H9 (cell line): Measurements from ENCODE around the gene CD84. TPM values are rescaled to one million over a fixed set of nuclear protein-coding genes. Genes with fewer than 3 reads are reported as not detected.

Experiments
- DNase-seq: peaks from one replicate; pipeline ENCODE4 v3.0.0-alpha.2; 2017
- H2AFZ ChIP-seq: one replicate; pipeline ENCODE4 v1.6.1; 2013; ENCODE audit warnings: mild to moderate bottlenecking, low read length, control low read depth, moderate library complexity
- H2AK5ac ChIP-seq: 2 replicates; pipeline ENCODE4 v1.6.1; 2013; ENCODE audit warnings: low read length, control low read depth, mixed read lengths; ENCODE audit not compliant: insufficient read length
- H2BK120ac ChIP-seq: one replicate; pipeline ENCODE4 v1.6.1; 2013; ENCODE audit warnings: low read depth, mild to moderate bottlenecking, low read length, control low read depth, inconsistent platforms; ENCODE audit not compliant: poor library complexity, severe bottlenecking
- H2BK12ac ChIP-seq: 2 replicates; pipeline ENCODE4 v1.6.1; 2013; ENCODE audit warnings: low read length, control low read depth, mixed read lengths, low read depth; ENCODE audit not compliant: insufficient read length
- H2BK15ac ChIP-seq: 2 replicates; pipeline ENCODE4 v1.6.1; 2013; ENCODE audit warnings: low read depth, low read length, control low read depth
- H2BK20ac ChIP-seq: one replicate; pipeline ENCODE4 v1.6.1; 2013; ENCODE audit warnings: low read depth, mild to moderate bottlenecking, low read length, control low read depth, inconsistent platforms; ENCODE audit not compliant: poor library complexity, severe bottlenecking
- H2BK5ac ChIP-seq: 2 replicates; pipeline ENCODE4 v1.6.1; 2013; ENCODE audit warnings: low read length, control low read depth, mixed read lengths; ENCODE audit not compliant: insufficient read length
- H3K14ac ChIP-seq: 2 replicates; pipeline ENCODE4 v1.6.1; 2013; ENCODE audit warnings: low read length, control low read depth; ENCODE audit not compliant: insufficient read depth
- H3K18ac ChIP-seq: 2 replicates; pipeline ENCODE4 v1.6.1; 2013; ENCODE audit warnings: low read depth, mild to moderate bottlenecking, mixed read lengths, low read length, control low read depth; ENCODE audit not compliant: insufficient read length
- H3K23ac ChIP-seq: 2 replicates; pipeline ENCODE4 v1.6.1; 2013; ENCODE audit warnings: low read length, control low read depth, mixed read lengths, low read depth; ENCODE audit not compliant: insufficient read length
- H3K23me2 ChIP-seq: 2 replicates; pipeline ENCODE4 v1.6.1; 2013; ENCODE audit warnings: low read depth, mild to moderate bottlenecking, mixed read lengths, low read length, control low read depth; ENCODE audit not compliant: insufficient read length, poor library complexity, severe bottlenecking
- H3K27ac ChIP-seq: 2 replicates; pipeline ENCODE4 v1.5.1; 2013; ENCODE audit warnings: low read length, control low read depth, mixed read lengths, low read depth; ENCODE audit not compliant: insufficient read length
- H3K27me3 ChIP-seq: 2 replicates; pipeline ENCODE4 v1.6.1; 2013; ENCODE audit warnings: low read length, control low read depth, inconsistent platforms; ENCODE audit not compliant: insufficient read depth
- H3K4ac ChIP-seq: 2 replicates; pipeline ENCODE4 v1.6.1; 2013; ENCODE audit warnings: low read depth, mild to moderate bottlenecking, control low read depth, inconsistent platforms, low read length, moderate library complexity
- H3K4me1 ChIP-seq: 2 replicates; pipeline ENCODE4 v1.6.1; 2013; ENCODE audit warnings: low read length, control low read depth, inconsistent platforms; ENCODE audit not compliant: insufficient read depth
- H3K4me2 ChIP-seq: 2 replicates; pipeline ENCODE4 v1.6.1; 2013; ENCODE audit warnings: low read length, control low read depth, mixed read lengths; ENCODE audit not compliant: insufficient read length, insufficient read depth
- H3K56ac ChIP-seq: 2 replicates; pipeline ENCODE4 v1.6.1; 2013; ENCODE audit warnings: low read depth, mild to moderate bottlenecking, mixed read lengths, low read length, control low read depth; ENCODE audit not compliant: insufficient read length
- H3K79me1 ChIP-seq: 2 replicates; pipeline ENCODE4 v1.6.1; 2013; ENCODE audit warnings: low read depth, mild to moderate bottlenecking, moderate library complexity, low read length, control low read depth, inconsistent platforms; ENCODE audit not compliant: insufficient read depth, poor library complexity, severe bottlenecking
- H3K79me2 ChIP-seq: 2 replicates; pipeline ENCODE4 v1.6.1; 2013; ENCODE audit warnings: low read length, control low read depth, inconsistent platforms; ENCODE audit not compliant: insufficient read depth
- H3K9ac ChIP-seq: 2 replicates; pipeline ENCODE4 v1.6.1; 2013; ENCODE audit warnings: low read length, control low read depth, mixed read lengths; ENCODE audit not compliant: insufficient read length; ENCODE audit errors: extremely low read depth
- H3K9me3 ChIP-seq: one replicate; pipeline ENCODE4 v1.6.1; 2013; ENCODE audit warnings: low read depth, low read length, inconsistent platforms; ENCODE audit not compliant: control insufficient read depth
- H3T11ph ChIP-seq: one replicate; pipeline ENCODE4 v1.6.1; 2013; ENCODE audit warnings: mild to moderate bottlenecking, low read length, control low read depth, inconsistent platforms
- H4K20me1 ChIP-seq: one replicate; pipeline ENCODE4 v1.6.1; 2013; ENCODE audit not compliant: control insufficient read depth, insufficient read length, insufficient read depth
- H4K5ac ChIP-seq: 2 replicates; pipeline ENCODE4 v1.6.1; 2013; ENCODE audit warnings: low read depth, mild to moderate bottlenecking, mixed read lengths, low read length, control low read depth; ENCODE audit not compliant: insufficient read length
- H4K8ac ChIP-seq: replicated peaks from 2 replicates; pipeline ENCODE4 v1.6.1; 2013; ENCODE audit warnings: low read length, control low read depth, mixed read lengths, low read depth; ENCODE audit not compliant: insufficient read length
- H4K91ac ChIP-seq: 2 replicates; pipeline ENCODE4 v1.6.1; 2013; ENCODE audit warnings: low read depth, mild to moderate bottlenecking, moderate library complexity, mixed read lengths, low read length, control low read depth; ENCODE audit not compliant: insufficient read length
- H3K27ac Mint-ChIP-seq, 3 experiments: 2 replicates in 2 of 3; 3 replicates in 1 of 3; pipeline ENCODE4 v1.8.0; 2020 to 2021; ENCODE audit warnings: mixed read lengths in 3 of 3, mild to moderate bottlenecking in 1 of 3, moderate library complexity in 1 of 3
- H3K27me3 Mint-ChIP-seq: 2 replicates; pipeline ENCODE4 v1.8.0; 2021; ENCODE audit warnings: low read depth, mild to moderate bottlenecking, moderate library complexity, mixed read lengths
- H3K36me3 Mint-ChIP-seq, 3 experiments: 2 replicates in 2 of 3; 3 replicates in 1 of 3; pipeline ENCODE4 v1.8.0; 2020 to 2021; ENCODE audit warnings: low read depth in 3 of 3, mixed read lengths in 3 of 3; ENCODE audit not compliant: insufficient read depth in 1 of 3
- H3K4me1 Mint-ChIP-seq, 2 experiments: 2 replicates each; pipeline ENCODE4 v1.8.0; 2020; ENCODE audit warnings: mixed read lengths in 2 of 2
- H3K4me3 Mint-ChIP-seq, 2 experiments: 2 replicates in 1 of 2; 3 replicates in 1 of 2; pipeline ENCODE4 v1.8.0; 2020 to 2021; ENCODE audit warnings: mild to moderate bottlenecking in 2 of 2, mixed read lengths in 2 of 2, moderate library complexity in 1 of 2
- H3K9me3 Mint-ChIP-seq, 2 experiments: 2 replicates in 1 of 2; 3 replicates in 1 of 2; pipeline ENCODE4 v1.8.0; 2020; ENCODE audit warnings: mild to moderate bottlenecking in 2 of 2, mixed read lengths in 2 of 2, moderate library complexity in 1 of 2
- CTCF ChIP-seq: fragments of 200-600 bp; sonication (generic); conservative IDR thresholded peaks from 3 replicates; pipeline ENCODE4 v1.8.0; 2021; ENCODE audit warnings: antibody characterized with exemption, mild to moderate bottlenecking
- WGBS: extraction: QIAGEN DNeasy Blood & Tissue Kit; methylation state at CpG from one replicate; pipeline ENCODE4 v1.1.7; 2013; ENCODE audit warnings: missing lambda C conversion rate, low lambda C conversion rate, mixed read lengths; ENCODE audit not compliant: insufficient read length; ENCODE audit errors: extremely low coverage; 5-methylcytosine and 5-hydroxymethylcytosine counted together
- total RNA-seq: library from RNA; stranded (reverse); gene quantifications from 2 replicates; pipeline ENCODE4 v1.2.1, GENCODE V29; 2021

Gene CD84
- total RNA-seq, 1 experiment from 2014 or later = not detected

- Histone ChIP-seq H3K4me2 (no peak overlapping the region), H3K9me3 (no peaks in the 10 kb centered on the region), H3K56ac (no peak overlapping the region), H2BK15ac (no peak overlapping the region), H2BK5ac (no peak overlapping the region), H2BK120ac (no peak overlapping the region), H3K4ac (no peak overlapping the region), H3K18ac (no peak overlapping the region), H4K5ac (no peak overlapping the region), H2BK12ac (no peak overlapping the region), H3T11ph (no peak overlapping the region), H4K20me1 (no peaks in the 10 kb centered on the region), H3K4me1 (no peaks in the 10 kb centered on the region), H3K79me2 (no peaks in the 10 kb centered on the region), H2BK20ac (no peak overlapping the region), H4K8ac (no peak overlapping the region), H2AFZ (no peak overlapping the region), H3K27me3 (no peaks in the 10 kb centered on the region), H3K79me1 (no peaks in the 10 kb centered on the region), H2AK5ac (no peak overlapping the region), H3K14ac (no peak overlapping the region), H3K9ac (no peak overlapping the region), H3K27ac (no peak overlapping the region), H3K23ac (no peak overlapping the region), H3K23me2 (no peaks in the 10 kb centered on the region), H4K91ac (no peak overlapping the region)
- Mint-ChIP-seq H3K4me1 (peaks cover 23 to 42% of the 10 kb centered on the region in 2 experiments), H3K27ac (peak overlapping the region in 1 of 3 experiments; percentile 81; a peak in 2 of 7 replicates), H3K9me3 (peaks cover 11 to 16% of the 10 kb centered on the region in 2 experiments), H3K36me3 (peaks cover 0 to 9% (median 6%) of the 10 kb centered on the region in 3 experiments; a peak in 4 of 7 replicates), H3K27me3 (no peaks in the 10 kb centered on the region; the same call in 1 of the 2 replicates), H3K4me3 (no peak overlapping the region)
- no peak for TF ChIP-seq CTCF
- no CpG with 5 or more reads among the region's 1 CpG for WGBS
- DNase-seq = no peak
Observed at GRCh38 chr1:160607672-160608032, 28.4 kb upstream of the CD84 start.
